NT2/D1 (cell line): ENCODE measurements around the gene FEM1A.

Experiments used
- YY1 ChIP-seq: IDR thresholded peaks from 2 replicates; pipeline ENCODE4 v1.6.1; 2011; ENCODE audit not compliant: insufficient read length, insufficient read depth
- ZNF274 ChIP-seq: IDR thresholded peaks from 2 replicates; pipeline ENCODE4 v1.6.1; 2011; ENCODE audit warnings: mild to moderate bottlenecking, low read depth, low read length

DNA sequence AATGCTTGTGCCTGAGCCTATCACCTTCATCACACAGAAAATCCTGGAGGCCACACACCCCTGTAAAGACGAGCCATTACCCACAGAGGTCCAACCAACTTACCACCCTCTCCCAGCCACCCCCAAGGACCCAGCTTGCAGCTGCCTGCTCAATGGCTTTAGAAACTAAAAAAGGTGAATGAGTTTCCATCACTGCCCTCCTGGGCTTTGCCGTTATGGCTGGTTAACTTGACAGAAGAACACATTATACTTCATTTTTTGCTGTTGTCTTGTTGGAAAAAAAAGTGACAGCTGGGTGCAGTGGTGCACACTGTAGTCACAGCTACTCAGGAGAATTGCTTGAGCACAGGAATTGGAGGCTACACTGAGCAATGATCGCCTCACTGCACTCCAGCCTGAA is 17.4 kb upstream of the FEM1A start:
- TF ChIP-seq YY1 (no peak), ZNF274 (no peak)
